A673 (cell line): Measurements from ENCODE around the gene PRRC2B.

Experiments
- CTCF ChIP-seq: fragments of 300-800, 200-600 bp; sonication (generic); conservative IDR thresholded peaks from 2 replicates; pipeline ENCODE4 v1.5.1; 2017; ENCODE audit warnings: low read depth, mild to moderate bottlenecking, antibody characterized with exemption, low read length, moderate library complexity, mixed read lengths
- EZH2 ChIP-seq: fragments of 200-600 bp; sonication (generic); IDR thresholded peaks from 2 replicates; pipeline ENCODE4 v1.6.1; 2017; ENCODE audit warnings: borderline replicate concordance, low read depth, mild to moderate bottlenecking, mixed read lengths, antibody characterized with exemption, low read length; ENCODE audit not compliant: poor library complexity, severe bottlenecking

GRCh38 chr9:131491001-131491710, 97.3 kb downstream of the PRRC2B start:
- no peak for TF ChIP-seq CTCF
- no peak for TF ChIP-seq EZH2
